ENCODE measurements around the gene ELOVL5. TPM values are rescaled to one million over a fixed set of nuclear protein-coding genes. Genes with fewer than 3 reads are reported as not detected.

ELOVL5 gene
- total RNA-seq, 3 donors from 2014 or later (not counting 1 experiment from before 2014, with no cell fraction given), result 72.1 to 99.5 (median 73.7) TPM

DNA sequence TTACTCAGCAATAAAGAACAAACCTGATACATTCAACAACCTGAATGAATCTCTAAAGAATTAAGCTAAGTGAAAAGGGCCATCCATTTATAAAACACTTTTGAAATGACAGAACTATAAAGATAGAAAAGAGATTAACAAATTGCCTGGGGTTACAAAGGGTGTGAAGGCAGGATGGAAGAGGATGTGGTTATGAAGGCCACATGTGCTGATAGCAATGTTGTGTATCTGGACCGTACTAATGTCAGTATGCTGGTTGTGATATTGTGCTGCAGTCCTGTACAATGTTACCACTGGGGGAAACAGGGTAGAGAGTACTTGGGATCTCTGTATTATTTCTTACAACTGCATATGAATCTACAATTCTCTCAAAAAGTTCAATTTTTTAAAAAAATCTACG is 36.4 kb downstream of the ELOVL5 start:
- Histone ChIP-seq H3K4me1 (ENCODE audit: control insufficient read depth, insufficient read depth, low read length) (peaks cover 44% of the 10 kb centered on the region), H3K27me3 (ENCODE audit: control insufficient read depth, insufficient read depth, low read length) (no peaks in the 10 kb centered on the region), H3K4me3 (ENCODE audit: low read length) (no peak overlapping the region), H3K36me3 (ENCODE audit: control insufficient read depth, insufficient read depth, low read length) (no peaks in the 10 kb centered on the region), H3K9me3 (ENCODE audit: control insufficient read depth, insufficient read depth, low read length) (no peaks in the 10 kb centered on the region), H3K27ac (ENCODE audit: low read length) (peak overlapping the region; percentile 38)
- Mint-ChIP-seq H3K27me3 (ENCODE audit: low read depth in 2 of 2) (no peaks in the 10 kb centered on the region), H3K4me1 (peaks cover 89 to 98% of the 10 kb centered on the region in 2 donors), H3K36me3 (no peaks in the 10 kb centered on the region), H3K4me3 (peak overlapping the region; percentile 86), H3K9me3 (no peaks in the 10 kb centered on the region), H3K27ac (peak overlapping the region; percentile 68 to 88)
- TF ChIP-seq, protein P1, sequence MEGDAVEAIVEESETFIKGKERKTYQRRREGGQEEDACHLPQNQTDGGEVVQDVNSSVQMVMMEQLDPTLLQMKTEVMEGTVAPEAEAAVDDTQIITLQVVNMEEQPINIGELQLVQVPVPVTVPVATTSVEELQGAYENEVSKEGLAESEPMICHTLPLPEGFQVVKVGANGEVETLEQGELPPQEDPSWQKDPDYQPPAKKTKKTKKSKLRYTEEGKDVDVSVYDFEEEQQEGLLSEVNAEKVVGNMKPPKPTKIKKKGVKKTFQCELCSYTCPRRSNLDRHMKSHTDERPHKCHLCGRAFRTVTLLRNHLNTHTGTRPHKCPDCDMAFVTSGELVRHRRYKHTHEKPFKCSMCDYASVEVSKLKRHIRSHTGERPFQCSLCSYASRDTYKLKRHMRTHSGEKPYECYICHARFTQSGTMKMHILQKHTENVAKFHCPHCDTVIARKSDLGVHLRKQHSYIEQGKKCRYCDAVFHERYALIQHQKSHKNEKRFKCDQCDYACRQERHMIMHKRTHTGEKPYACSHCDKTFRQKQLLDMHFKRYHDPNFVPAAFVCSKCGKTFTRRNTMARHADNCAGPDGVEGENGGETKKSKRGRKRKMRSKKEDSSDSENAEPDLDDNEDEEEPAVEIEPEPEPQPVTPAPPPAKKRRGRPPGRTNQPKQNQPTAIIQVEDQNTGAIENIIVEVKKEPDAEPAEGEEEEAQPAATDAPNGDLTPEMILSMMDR (IDR thresholded peaks at IDR 0.05), result no peak
- intact Hi-C loops (cut with micrococcal nuclease), result loop anchor here (1.0 to 5.0 kb wide), 3 partner anchors 9 to 35 kb away; partner anchors contain the start of gene ELOVL5
- peak; percentile 75 to 85 (median 82) for ATAC-seq
- peak in 1 of 2 donors; percentile 57 for DNase-seq
- 0% methylated on average over 1 of the region's 2 CpGs for WGBS (ENCODE audit: insufficient coverage)

DNA sequence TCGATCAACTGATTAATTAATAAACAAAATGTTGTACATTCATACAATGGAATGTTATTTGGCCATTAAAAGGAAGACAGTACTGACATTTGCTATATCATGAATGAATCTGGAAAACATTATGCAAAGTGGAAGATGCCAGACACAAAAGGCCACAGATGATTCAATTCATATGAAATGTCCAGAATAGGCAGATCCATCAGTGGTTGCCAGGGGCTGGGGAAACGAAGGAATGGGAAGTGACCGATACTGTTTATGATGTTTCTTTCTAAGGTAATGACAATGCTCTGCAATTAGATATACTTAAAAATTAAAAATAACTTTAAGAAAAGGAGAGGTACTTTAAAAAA is 37.2 kb downstream of the ELOVL5 start:
- 80% methylated on average over 1 of the region's 3 CpGs for WGBS (ENCODE audit: insufficient coverage)
- Histone ChIP-seq H3K27me3 (ENCODE audit: control insufficient read depth, insufficient read depth, low read length) (no peaks in the 10 kb centered on the region), H3K27ac (ENCODE audit: low read length) (no peak overlapping the region), H3K9me3 (ENCODE audit: control insufficient read depth, insufficient read depth, low read length) (no peaks in the 10 kb centered on the region), H3K4me1 (ENCODE audit: control insufficient read depth, insufficient read depth, low read length) (peaks cover 46% of the 10 kb centered on the region), H3K36me3 (ENCODE audit: control insufficient read depth, insufficient read depth, low read length) (no peaks in the 10 kb centered on the region), H3K4me3 (ENCODE audit: low read length) (no peak overlapping the region)
- no peak for DNase-seq
- H3K9me3 Mint-ChIP-seq, result no peaks in the 10 kb centered on the region
- intact Hi-C loops (cut with micrococcal nuclease), result loop anchor here (5.0 kb wide), 1 partner anchor 36 kb away; the partner anchor contains the start of gene ELOVL5
- TF ChIP-seq, protein P1 (IDR thresholded peaks at IDR 0.05), result no peak
- H3K27me3 Mint-ChIP-seq (ENCODE audit: low read depth in 2 of 2), result no peaks in the 10 kb centered on the region
- no peaks in the 10 kb centered on the region for H3K36me3 Mint-ChIP-seq
- ATAC-seq, result no peak
- peak overlapping the region; percentile 78 for H3K4me3 Mint-ChIP-seq
- H3K27ac Mint-ChIP-seq, result peak overlapping the region; percentile 68 to 88
- H3K4me1 Mint-ChIP-seq, result peaks cover 90 to 99% of the 10 kb centered on the region in 2 donors

DNA sequence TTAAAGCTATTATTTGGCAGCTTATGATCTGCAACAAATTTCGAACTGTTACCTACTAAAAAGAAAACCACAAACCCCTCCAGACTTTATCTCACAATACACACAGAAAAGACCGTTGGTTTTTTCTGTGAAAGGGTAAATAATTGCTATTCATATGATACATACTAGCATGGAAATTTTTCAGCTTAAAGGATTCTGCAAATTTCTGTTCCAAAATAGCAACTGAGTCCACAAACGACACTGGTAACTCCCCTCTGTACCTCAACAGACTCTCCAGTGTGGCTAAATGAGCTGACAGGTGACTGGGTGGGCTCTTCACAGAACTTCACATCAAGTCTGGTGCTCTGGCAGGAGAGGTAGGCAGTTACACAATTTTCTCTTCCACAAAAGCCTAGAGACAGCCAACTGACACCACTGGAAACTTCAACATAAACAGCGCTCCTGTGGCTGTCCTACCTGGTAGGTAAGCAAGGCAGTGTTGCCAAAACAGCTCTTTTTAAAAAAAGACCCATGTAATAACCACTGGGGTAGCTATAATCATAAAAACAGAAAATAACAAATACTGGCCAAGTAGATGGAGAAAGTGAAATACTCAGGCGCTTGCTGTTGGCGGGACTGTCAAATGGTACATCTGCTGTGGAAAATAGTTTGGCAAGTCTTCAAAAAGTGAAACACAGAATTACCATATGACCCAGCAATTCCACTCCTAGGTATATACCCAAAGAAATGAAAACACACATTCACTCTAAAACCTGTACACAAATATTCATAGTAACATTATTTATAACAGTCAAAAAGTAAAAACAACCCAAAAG is 37.8 kb downstream of the ELOVL5 start:
- peak overlapping the region; percentile 78 for H3K4me3 Mint-ChIP-seq

More for the DNA sequence above, 37.8 kb downstream of the ELOVL5 start:
- H3K36me3 ChIP-seq (ENCODE audit: control insufficient read depth, insufficient read depth, low read length), result no peaks in the 10 kb centered on the region
- peak overlapping the region; percentile 68 to 88 for H3K27ac Mint-ChIP-seq
- H3K9me3 ChIP-seq (ENCODE audit: control insufficient read depth, insufficient read depth, low read length), result no peaks in the 10 kb centered on the region
- no peaks in the 10 kb centered on the region for H3K27me3 ChIP-seq (ENCODE audit: control insufficient read depth, insufficient read depth, low read length)
- H3K27ac ChIP-seq (ENCODE audit: low read length), result peak overlapping the region; percentile 49
- TF ChIP-seq, protein P1 (IDR thresholded peaks at IDR 0.05), result no peak
- DNase-seq (no peak), ATAC-seq (no peak)
- WGBS (ENCODE audit: insufficient coverage), result 37% methylated on average over 5 of the region's 6 CpGs
- H3K27me3 Mint-ChIP-seq (ENCODE audit: low read depth in 2 of 2), result no peaks in the 10 kb centered on the region
- peaks cover 41% of the 10 kb centered on the region for H3K4me1 ChIP-seq (ENCODE audit: control insufficient read depth, insufficient read depth, low read length)
- H3K4me3 ChIP-seq (ENCODE audit: low read length), result no peak overlapping the region
- H3K9me3 Mint-ChIP-seq, result no peaks in the 10 kb centered on the region
- H3K36me3 Mint-ChIP-seq, result no peaks in the 10 kb centered on the region
- intact Hi-C loops (cut with micrococcal nuclease), result loop anchor here (5.0 kb wide), 1 partner anchor 36 kb away; the partner anchor contains the start of gene ELOVL5
- peaks cover 88 to 97% of the 10 kb centered on the region in 2 donors for H3K4me1 Mint-ChIP-seq
